ENCODE results near the gene KLF13.

KLF13 gene

DNA sequence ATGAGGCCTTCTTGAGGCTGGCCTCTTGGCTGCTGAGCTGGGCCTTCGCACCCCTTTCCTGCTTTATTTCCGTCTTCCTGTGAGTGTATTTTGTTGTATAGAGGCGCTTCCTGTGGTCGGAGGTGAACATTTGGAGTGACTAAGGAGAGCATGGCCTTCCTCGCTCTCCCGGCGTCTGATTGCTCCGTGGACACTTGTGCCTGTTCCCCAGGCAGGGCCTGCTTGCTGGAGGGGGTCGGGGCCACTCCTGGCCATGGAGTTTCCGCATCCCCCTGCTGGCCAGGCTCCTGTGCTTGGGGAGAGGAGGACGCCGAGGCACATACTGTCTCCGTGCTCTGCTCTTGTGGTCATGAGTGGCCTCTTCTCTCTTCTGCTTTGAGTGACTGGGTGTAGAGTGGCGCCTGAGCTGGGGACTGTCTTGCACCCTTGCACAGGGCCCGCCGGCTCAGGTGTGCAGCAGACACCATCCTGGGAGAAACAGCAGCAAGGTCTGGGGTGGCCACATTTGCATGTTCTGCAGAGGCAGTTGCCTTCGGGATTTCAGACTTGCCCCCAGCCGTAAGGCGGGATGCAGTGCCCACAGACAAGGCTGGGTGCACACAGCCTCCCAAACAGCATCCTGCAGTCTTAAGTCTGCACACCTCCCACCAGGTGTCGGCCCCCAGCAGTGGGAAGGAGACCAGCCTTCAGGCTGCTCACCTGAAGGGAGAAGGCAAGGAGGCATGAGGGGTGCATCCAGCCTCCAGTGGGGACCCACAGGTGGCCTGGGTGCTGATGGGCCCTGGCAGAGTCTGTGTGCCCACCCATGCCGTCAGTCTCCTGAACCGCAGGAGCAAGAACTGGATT is 16.4 kb downstream of the KLF13 start:
- Histone ChIP-seq H2BK5ac (ENCODE audit: low read length) (no peak overlapping the region), H3K4me1 (ENCODE audit: control insufficient read depth, low read depth, low read length) (no peaks in the 10 kb centered on the region), H3K56ac (ENCODE audit: low read length) (no peak overlapping the region), H2BK15ac (replicated peaks; ENCODE audit: low read depth) (no peak overlapping the region), H3K27ac (ENCODE audit: low read depth, low read length) (no peak overlapping the region), H2AK5ac (ENCODE audit: low read length) (no peak overlapping the region), H3K36me3 (ENCODE audit: control insufficient read depth, insufficient read depth, low read length) (no peaks in the 10 kb centered on the region), H3K79me1 (ENCODE audit: low read length) (peaks cover 33% of the 10 kb centered on the region), H2BK120ac (ENCODE audit: low read depth, low read length) (no peak overlapping the region), H3K4me2 (ENCODE audit: low read length) (no peak overlapping the region), H3K79me2 (ENCODE audit: control insufficient read depth, insufficient read depth, low read length) (peaks cover 13% of the 10 kb centered on the region), H4K5ac (ENCODE audit: low read length) (no peak overlapping the region), H3K23ac (ENCODE audit: low read length) (no peak overlapping the region), H3K27me3 (ENCODE audit: insufficient read depth, low read length, poor library complexity) (no peaks in the 10 kb centered on the region), H4K8ac (ENCODE audit: low read depth, low read length) (no peak overlapping the region), H3K4ac (ENCODE audit: low read depth, low read length) (no peak overlapping the region), H3K18ac (ENCODE audit: low read length) (no peak overlapping the region), H3K9ac (ENCODE audit: low read length) (no peak overlapping the region), H3K4me3 (ENCODE audit: low read length) (no peak overlapping the region)
- WGBS (ENCODE audit: extremely low coverage, insufficient coverage, low lambda C conversion rate), result no CpG with 5 or more reads among the region's 22 CpGs
- DNase-seq, result no peak

DNA sequence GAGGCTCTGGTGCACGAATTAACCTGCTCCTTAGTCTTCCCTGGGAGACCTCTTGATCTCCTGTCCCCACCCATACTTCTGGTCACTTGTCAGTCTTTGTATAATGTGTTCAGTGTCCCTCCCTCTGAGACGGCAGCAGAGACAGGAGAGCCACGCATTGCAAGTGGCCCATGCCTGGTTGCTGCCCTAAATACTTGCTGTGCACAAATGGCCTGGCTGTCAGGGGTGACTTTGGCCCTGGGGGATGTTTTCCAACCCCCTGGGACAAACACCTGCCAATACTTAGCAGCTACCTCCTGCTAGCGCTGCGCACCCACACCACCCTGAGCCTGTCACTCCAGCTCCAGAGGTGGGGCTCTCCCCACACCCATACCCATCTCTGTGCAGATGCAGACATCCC is 17.2 kb downstream of the KLF13 start:
- no peak overlapping the region for H4K8ac ChIP-seq (ENCODE audit: low read depth, low read length)
- whole genome bisulfite sequencing (ENCODE audit: extremely low coverage, insufficient coverage, low lambda C conversion rate), result no CpG with 5 or more reads among the region's 5 CpGs
- H4K5ac ChIP-seq (ENCODE audit: low read length), result no peak overlapping the region

DNA sequence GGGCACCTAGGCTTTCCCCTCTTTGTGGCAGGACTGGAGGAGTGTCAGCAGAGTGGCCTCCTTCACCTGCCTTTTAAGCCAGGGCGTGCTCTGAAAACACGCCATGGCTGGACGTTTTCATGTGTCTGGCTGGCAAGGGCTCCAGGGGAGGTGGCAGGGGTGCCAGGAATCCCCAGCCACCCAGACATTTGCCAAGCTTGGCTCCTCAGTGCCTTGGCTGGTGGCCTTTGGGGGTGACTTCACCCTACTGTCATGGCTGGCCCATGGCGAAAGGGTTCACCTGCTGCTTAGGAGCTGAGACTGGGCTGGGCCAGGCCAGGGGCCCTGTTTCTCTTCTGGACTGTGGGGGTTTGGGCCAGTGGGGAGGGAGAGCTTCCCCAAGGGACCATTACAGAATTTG is 17.6 kb downstream of the KLF13 start:
- H3K4ac ChIP-seq (ENCODE audit: low read depth, low read length), result no peak overlapping the region
- WGBS (ENCODE audit: extremely low coverage, insufficient coverage, low lambda C conversion rate), result no CpG with 5 or more reads among the region's 4 CpGs
- no peak overlapping the region for H3K56ac ChIP-seq (ENCODE audit: low read length)
- no peaks in the 10 kb centered on the region for H3K4me1 ChIP-seq (ENCODE audit: control insufficient read depth, low read depth, low read length)
- H3K4me2 ChIP-seq (ENCODE audit: low read length), result no peak overlapping the region
- no peak overlapping the region for H4K8ac ChIP-seq (ENCODE audit: low read depth, low read length)
- no peak overlapping the region for H3K4me3 ChIP-seq (ENCODE audit: low read length)
- H3K36me3 ChIP-seq (ENCODE audit: control insufficient read depth, insufficient read depth, low read length), result no peaks in the 10 kb centered on the region
- H2BK120ac ChIP-seq (ENCODE audit: low read depth, low read length), result no peak overlapping the region
- H3K9ac ChIP-seq (ENCODE audit: low read length), result no peak overlapping the region
- DNase-seq, result no peak
- H2AK5ac ChIP-seq (ENCODE audit: low read length), result no peak overlapping the region
- H3K79me1 ChIP-seq (ENCODE audit: low read length), result peaks cover 27% of the 10 kb centered on the region
- no peak overlapping the region for H3K18ac ChIP-seq (ENCODE audit: low read length)
- peaks cover 7% of the 10 kb centered on the region for H3K79me2 ChIP-seq (ENCODE audit: control insufficient read depth, insufficient read depth, low read length)
- H2BK15ac ChIP-seq (replicated peaks; ENCODE audit: low read depth), result no peak overlapping the region
- H3K23ac ChIP-seq (ENCODE audit: low read length), result no peak overlapping the region
- no peak overlapping the region for H3K27ac ChIP-seq (ENCODE audit: low read depth, low read length)
- no peaks in the 10 kb centered on the region for H3K27me3 ChIP-seq (ENCODE audit: insufficient read depth, low read length, poor library complexity)
- H4K5ac ChIP-seq (ENCODE audit: low read length), result no peak overlapping the region
- H2BK5ac ChIP-seq (ENCODE audit: low read length), result no peak overlapping the region

More for the DNA sequence above, 17.2 kb downstream of the KLF13 start:
- H3K79me2 ChIP-seq (ENCODE audit: control insufficient read depth, insufficient read depth, low read length), result peaks cover 7% of the 10 kb centered on the region
- no peaks in the 10 kb centered on the region for H3K36me3 ChIP-seq (ENCODE audit: control insufficient read depth, insufficient read depth, low read length)
- no peak overlapping the region for H3K4me2 ChIP-seq (ENCODE audit: low read length)
- no peak overlapping the region for H3K18ac ChIP-seq (ENCODE audit: low read length)
- H3K56ac ChIP-seq (ENCODE audit: low read length), result no peak overlapping the region
- H3K4me1 ChIP-seq (ENCODE audit: control insufficient read depth, low read depth, low read length), result no peaks in the 10 kb centered on the region
- peaks cover 24% of the 10 kb centered on the region for H3K79me1 ChIP-seq (ENCODE audit: low read length)
- no peak overlapping the region for H3K4ac ChIP-seq (ENCODE audit: low read depth, low read length)
- no peak overlapping the region for H2BK15ac ChIP-seq (replicated peaks; ENCODE audit: low read depth)
- H3K23ac ChIP-seq (ENCODE audit: low read length), result no peak overlapping the region
- no peak overlapping the region for H2BK5ac ChIP-seq (ENCODE audit: low read length)
- no peak overlapping the region for H3K9ac ChIP-seq (ENCODE audit: low read length)
- no peak overlapping the region for H3K4me3 ChIP-seq (ENCODE audit: low read length)
- no peak overlapping the region for H3K27ac ChIP-seq (ENCODE audit: low read depth, low read length)
- no peaks in the 10 kb centered on the region for H3K27me3 ChIP-seq (ENCODE audit: insufficient read depth, low read length, poor library complexity)
- DNase-seq, result no peak
- H2BK120ac ChIP-seq (ENCODE audit: low read depth, low read length), result no peak overlapping the region
- H2AK5ac ChIP-seq (ENCODE audit: low read length), result no peak overlapping the region

DNA sequence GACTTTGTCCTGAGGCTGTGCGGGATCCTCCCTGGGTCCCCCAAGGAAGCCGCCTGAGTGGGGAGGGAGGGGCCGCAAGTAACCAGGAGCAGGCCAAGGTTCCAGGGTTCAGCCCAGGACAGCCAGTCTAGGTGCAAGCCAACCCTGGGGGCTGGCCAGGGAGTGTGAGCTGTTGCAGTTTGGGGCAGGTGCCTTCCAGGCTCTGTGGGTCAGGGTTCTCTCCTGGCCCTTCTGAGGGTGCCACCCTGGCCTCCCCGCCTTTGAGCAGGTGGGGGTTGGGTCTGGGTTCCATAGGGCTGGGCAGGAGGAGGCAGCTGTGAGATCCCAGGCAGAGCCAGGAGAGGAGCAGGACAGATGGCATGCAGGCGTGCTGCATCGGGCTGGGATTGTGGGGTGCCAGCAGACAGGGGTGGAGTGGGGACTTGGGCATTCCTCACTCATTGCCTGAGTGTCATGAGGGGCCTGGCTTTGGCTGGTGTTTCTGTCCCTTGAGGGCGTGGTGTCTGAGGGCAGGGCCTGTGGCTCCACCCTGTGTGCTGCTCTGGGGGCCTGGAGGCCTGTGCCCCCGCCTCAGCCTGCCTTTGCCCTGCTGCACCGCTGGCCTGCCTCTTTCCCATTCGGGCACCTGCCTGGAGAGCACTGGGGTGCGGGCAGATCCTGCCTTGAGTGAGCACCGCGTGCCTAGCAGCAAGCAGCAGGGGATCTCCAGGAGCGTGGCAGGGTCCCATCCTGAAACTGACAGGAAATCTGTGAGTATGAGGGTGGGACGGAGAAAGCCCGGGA is 18.4 kb downstream of the KLF13 start:
- H3K4ac ChIP-seq (ENCODE audit: low read depth, low read length), result no peak overlapping the region
- no peak overlapping the region for H2BK15ac ChIP-seq (replicated peaks; ENCODE audit: low read depth)
- H2BK120ac ChIP-seq (ENCODE audit: low read depth, low read length), result no peak overlapping the region
- no peaks in the 10 kb centered on the region for H3K27me3 ChIP-seq (ENCODE audit: insufficient read depth, low read length, poor library complexity)
- peaks cover 4% of the 10 kb centered on the region for H3K79me2 ChIP-seq (ENCODE audit: control insufficient read depth, insufficient read depth, low read length)
- no peak overlapping the region for H3K27ac ChIP-seq (ENCODE audit: low read depth, low read length)
- no CpG with 5 or more reads among the region's 16 CpGs for WGBS (ENCODE audit: extremely low coverage, insufficient coverage, low lambda C conversion rate)
- no peak overlapping the region for H4K5ac ChIP-seq (ENCODE audit: low read length)
- no peak overlapping the region for H3K9ac ChIP-seq (ENCODE audit: low read length)
- no peak overlapping the region for H3K18ac ChIP-seq (ENCODE audit: low read length)
- H3K56ac ChIP-seq (ENCODE audit: low read length), result no peak overlapping the region
- no peak overlapping the region for H3K4me2 ChIP-seq (ENCODE audit: low read length)
- no peak overlapping the region for H3K4me3 ChIP-seq (ENCODE audit: low read length)
- no peak overlapping the region for H4K8ac ChIP-seq (ENCODE audit: low read depth, low read length)
- H3K4me1 ChIP-seq (ENCODE audit: control insufficient read depth, low read depth, low read length), result no peaks in the 10 kb centered on the region
- no peak for DNase-seq
- no peaks in the 10 kb centered on the region for H3K36me3 ChIP-seq (ENCODE audit: control insufficient read depth, insufficient read depth, low read length)
- peaks cover 30% of the 10 kb centered on the region for H3K79me1 ChIP-seq (ENCODE audit: low read length)
- no peak overlapping the region for H2BK5ac ChIP-seq (ENCODE audit: low read length)
- H3K23ac ChIP-seq (ENCODE audit: low read length), result no peak overlapping the region
- no peak overlapping the region for H2AK5ac ChIP-seq (ENCODE audit: low read length)

DNA sequence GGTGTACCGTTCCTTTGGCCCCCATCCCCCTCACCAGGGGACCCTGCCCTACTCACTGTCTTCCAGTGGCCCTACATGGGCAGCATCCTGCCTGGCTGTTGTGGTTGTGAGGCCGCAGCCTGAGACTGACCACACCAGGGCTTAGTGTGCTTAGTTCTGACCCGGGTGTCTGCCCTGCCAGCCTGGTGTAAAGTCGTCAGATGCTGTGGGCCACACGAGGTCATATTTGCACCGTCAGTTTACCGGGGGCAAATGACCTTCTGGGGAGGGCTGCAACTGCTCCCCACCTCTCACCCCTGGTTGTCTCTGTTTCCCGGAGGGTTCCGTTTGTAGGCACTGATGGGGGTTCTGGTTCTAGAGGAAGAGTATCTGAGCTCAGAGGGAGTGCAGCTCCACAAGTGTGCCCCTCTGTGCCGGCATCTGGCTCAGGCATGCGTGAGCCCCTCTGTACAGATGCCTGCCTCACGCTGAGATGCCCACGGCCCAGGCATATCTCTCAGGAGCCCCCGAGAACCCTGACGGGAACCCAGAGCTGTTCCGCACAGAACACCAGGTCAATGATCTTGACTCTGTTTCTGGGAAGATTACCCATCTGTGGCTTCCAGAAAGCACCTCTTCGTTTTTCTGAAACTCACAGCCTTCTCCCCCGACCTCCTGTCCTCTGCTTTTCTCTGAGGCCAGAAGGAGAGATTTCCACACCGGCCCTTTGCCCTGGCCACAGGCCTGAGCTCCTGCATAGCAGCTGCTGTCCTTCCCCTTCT is 19.2 kb downstream of the KLF13 start:
- no peaks in the 10 kb centered on the region for H3K36me3 ChIP-seq (ENCODE audit: control insufficient read depth, insufficient read depth, low read length)
- H3K4me1 ChIP-seq (ENCODE audit: control insufficient read depth, low read depth, low read length), result no peaks in the 10 kb centered on the region
- no peak overlapping the region for H3K27ac ChIP-seq (ENCODE audit: low read depth, low read length)
- no peak overlapping the region for H2AK5ac ChIP-seq (ENCODE audit: low read length)
- WGBS (ENCODE audit: extremely low coverage, insufficient coverage, low lambda C conversion rate), result no CpG with 5 or more reads among the region's 19 CpGs
- no peak overlapping the region for H3K9ac ChIP-seq (ENCODE audit: low read length)
- H3K23ac ChIP-seq (ENCODE audit: low read length), result no peak overlapping the region
- no peak overlapping the region for H3K56ac ChIP-seq (ENCODE audit: low read length)
- no peak overlapping the region for H3K18ac ChIP-seq (ENCODE audit: low read length)
- no peak overlapping the region for H2BK120ac ChIP-seq (ENCODE audit: low read depth, low read length)
- no peak overlapping the region for H3K4me3 ChIP-seq (ENCODE audit: low read length)
- H3K79me1 ChIP-seq (ENCODE audit: low read length), result peaks cover 35% of the 10 kb centered on the region
- no peak overlapping the region for H2BK5ac ChIP-seq (ENCODE audit: low read length)
- peaks cover 6% of the 10 kb centered on the region for H3K79me2 ChIP-seq (ENCODE audit: control insufficient read depth, insufficient read depth, low read length)
- no peak for DNase-seq
- no peak overlapping the region for H3K4ac ChIP-seq (ENCODE audit: low read depth, low read length)
- H3K27me3 ChIP-seq (ENCODE audit: insufficient read depth, low read length, poor library complexity), result no peaks in the 10 kb centered on the region
- no peak overlapping the region for H4K5ac ChIP-seq (ENCODE audit: low read length)
- H4K8ac ChIP-seq (ENCODE audit: low read depth, low read length), result no peak overlapping the region
- no peak overlapping the region for H3K4me2 ChIP-seq (ENCODE audit: low read length)
- H2BK15ac ChIP-seq (replicated peaks; ENCODE audit: low read depth), result no peak overlapping the region

Data from mesendoderm (in vitro differentiated cells).